Caco-2 (cell line): ENCODE data around the gene MAMDC4. TPM values are rescaled to one million over a fixed set of nuclear protein-coding genes. Genes with fewer than 3 reads are reported as not detected.

Experiments
- BruUV-seq: library from RNA; stranded (reverse); fragments of 400-500 nt; replicated peaks from 2 replicates; lab custom pipeline; 2021; lab: Mats Ljungman, UMichigan
- CTCF ChIA-PET: fragments of 300-600 bp; sonication (Branson Sonifier 250); formaldehyde crosslinking; loops from one replicate; lab custom pipeline; 2022; ENCODE audit warnings: antibody characterized with exemption; lab: Charles Lee
- POLR2A ChIA-PET: fragments of 300-600 bp; sonication (Branson Sonifier 250); formaldehyde crosslinking; loops from one replicate; lab custom pipeline; 2022; ENCODE audit warnings: antibody characterized with exemption; lab: Charles Lee
- DNase-seq, 2 experiments: peaks; one replicate each; pipeline versions ENCODE4 v3.0.0 to v3.0.0-alpha.2; 2020 to 2022
- H3K27me3 ChIP-seq: replicated peaks from 2 replicates; pipeline ENCODE4 v1.6.0; 2011; ENCODE audit warnings: low read length; ENCODE audit not compliant: control insufficient read depth, insufficient read depth
- H3K36me3 ChIP-seq: 2 replicates; pipeline ENCODE4 v1.5.1; 2011; ENCODE audit warnings: low read length; ENCODE audit not compliant: control insufficient read depth, insufficient read depth
- H3K4me1 ChIP-seq: fragments of 250-450 bp; sonication (Bioruptor Pico); 2 replicates; pipeline ENCODE4 v1.5.1; 2020; ENCODE audit warnings: mild to moderate bottlenecking
- H3K4me3 ChIP-seq: 2 replicates; pipeline ENCODE4 v1.5.1; 2011; ENCODE audit warnings: low read depth, mild to moderate bottlenecking, control low read depth, low read length
- H3K9me3 ChIP-seq: fragments of 250-450 bp; sonication (Bioruptor Pico); 2 replicates; pipeline ENCODE4 v1.5.1; 2020; ENCODE audit warnings: mild to moderate bottlenecking, moderate library complexity
- H3K27ac Mint-ChIP-seq: one replicate; pipeline ENCODE4 v1.8.0; 2022; ENCODE audit warnings: mixed read lengths; ENCODE audit not compliant: unreplicated experiment
- H3K27me3 Mint-ChIP-seq: one replicate; pipeline ENCODE4 v1.8.0; 2022; ENCODE audit warnings: mixed read lengths; ENCODE audit not compliant: insufficient read depth, unreplicated experiment
- H3K36me3 Mint-ChIP-seq: one replicate; pipeline ENCODE4 v1.8.0; 2022; ENCODE audit warnings: mild to moderate bottlenecking, mixed read lengths; ENCODE audit not compliant: insufficient read depth, unreplicated experiment
- H3K4me1 Mint-ChIP-seq: one replicate; pipeline ENCODE4 v1.8.0; 2022; ENCODE audit warnings: low read depth, mixed read lengths; ENCODE audit not compliant: unreplicated experiment
- H3K4me3 Mint-ChIP-seq: one replicate; pipeline ENCODE4 v1.8.0; 2022; ENCODE audit warnings: mild to moderate bottlenecking, moderate library complexity, mixed read lengths; ENCODE audit not compliant: unreplicated experiment
- H3K9me3 Mint-ChIP-seq: one replicate; pipeline ENCODE4 v1.8.0; 2022; ENCODE audit warnings: mixed read lengths; ENCODE audit not compliant: unreplicated experiment
- intact Hi-C: fragments of 100-400 bp; cut with micrococcal nuclease; formaldehyde crosslinking; loops from one replicate; pipeline ENCODE4 v1.10.0; 2022; ENCODE audit not compliant: unreplicated experiment
- total RNA-seq: library from RNA; stranded (reverse); gene quantifications from 2 replicates; pipeline ENCODE4 v1.2.3, GENCODE V29; 2022
- TF ChIP-seq, protein P1 (sequence below), 2 experiments: fragments of 200-600 bp in 1 of 2; IDR thresholded peaks; 1 replicate in 1 of 2; 2 replicates in 1 of 2; pipeline versions ENCODE4 v1.5.1 to v1.8.0; 2011 to 2022; ENCODE audit warnings: antibody characterized with exemption in 1 of 2, control low read depth in 1 of 2, inconsistent platforms in 1 of 2, low read depth in 1 of 2, low read length in 1 of 2, mild to moderate bottlenecking in 1 of 2, moderate library complexity in 1 of 2; ENCODE audit not compliant: insufficient read depth in 1 of 2, severe bottlenecking in 1 of 2, unreplicated experiment in 1 of 2

The MAMDC4 gene
- total RNA-seq, 1 experiment from 2014 or later: 8.8 TPM

DNA sequence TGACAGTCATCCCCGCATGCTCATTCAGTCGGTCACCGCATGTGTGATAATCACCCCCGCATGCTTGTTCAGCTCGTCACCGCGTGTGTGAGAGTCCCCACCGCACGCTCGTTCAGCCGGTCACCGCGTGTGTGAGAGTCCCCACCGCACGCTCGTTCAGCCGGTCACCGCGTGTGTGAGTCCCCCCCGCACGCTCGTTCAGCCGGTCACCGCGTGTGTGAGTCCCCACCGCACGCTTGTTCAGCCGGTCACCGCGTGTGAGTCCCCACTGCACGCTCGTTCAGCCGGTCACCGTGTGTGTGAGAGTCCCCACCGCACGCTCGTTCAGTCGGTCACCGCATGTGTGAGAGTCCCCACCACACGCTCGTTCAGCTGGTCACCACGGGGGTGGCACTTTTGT is 37.7 kb downstream of the MAMDC4 start:
- BruUV-seq: no TSS peak
- intact Hi-C loops: no loop called here
- ChIA-PET CTCF (no interaction called here), POLR2A (no interaction called here)
- H3K4me3 ChIP-seq: no peak overlapping the region
- no peak for DNase-seq
- Mint-ChIP-seq H3K27ac (no peak overlapping the region), H3K9me3 (no peaks in the 10 kb centered on the region), H3K36me3 (peaks cover 35% of the 10 kb centered on the region), H3K4me1 (no peaks in the 10 kb centered on the region), H3K27me3 (no peaks in the 10 kb centered on the region), H3K4me3 (no peak overlapping the region)
- no peaks in the 10 kb centered on the region for H3K9me3 ChIP-seq
- peaks cover 9% of the 10 kb centered on the region for H3K4me1 ChIP-seq
- H3K27me3 ChIP-seq: no peaks in the 10 kb centered on the region
- no peaks in the 10 kb centered on the region; the same call in none of the 2 replicates for H3K36me3 ChIP-seq
- TF ChIP-seq, protein P1, sequence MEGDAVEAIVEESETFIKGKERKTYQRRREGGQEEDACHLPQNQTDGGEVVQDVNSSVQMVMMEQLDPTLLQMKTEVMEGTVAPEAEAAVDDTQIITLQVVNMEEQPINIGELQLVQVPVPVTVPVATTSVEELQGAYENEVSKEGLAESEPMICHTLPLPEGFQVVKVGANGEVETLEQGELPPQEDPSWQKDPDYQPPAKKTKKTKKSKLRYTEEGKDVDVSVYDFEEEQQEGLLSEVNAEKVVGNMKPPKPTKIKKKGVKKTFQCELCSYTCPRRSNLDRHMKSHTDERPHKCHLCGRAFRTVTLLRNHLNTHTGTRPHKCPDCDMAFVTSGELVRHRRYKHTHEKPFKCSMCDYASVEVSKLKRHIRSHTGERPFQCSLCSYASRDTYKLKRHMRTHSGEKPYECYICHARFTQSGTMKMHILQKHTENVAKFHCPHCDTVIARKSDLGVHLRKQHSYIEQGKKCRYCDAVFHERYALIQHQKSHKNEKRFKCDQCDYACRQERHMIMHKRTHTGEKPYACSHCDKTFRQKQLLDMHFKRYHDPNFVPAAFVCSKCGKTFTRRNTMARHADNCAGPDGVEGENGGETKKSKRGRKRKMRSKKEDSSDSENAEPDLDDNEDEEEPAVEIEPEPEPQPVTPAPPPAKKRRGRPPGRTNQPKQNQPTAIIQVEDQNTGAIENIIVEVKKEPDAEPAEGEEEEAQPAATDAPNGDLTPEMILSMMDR (IDR thresholded peaks at IDR 0.05; ENCODE audit: insufficient read depth in 1 of 2, low read depth in 1 of 2, low read length in 1 of 2, severe bottlenecking in 1 of 2, unreplicated experiment in 1 of 2): no peak

GRCh38 chr9:136890661-136891060 is 38.5 kb downstream of the MAMDC4 start:
- BruUV-seq: no TSS peak
- CTCF ChIA-PET: no interaction called here
- POLR2A ChIA-PET: no interaction called here

DNA sequence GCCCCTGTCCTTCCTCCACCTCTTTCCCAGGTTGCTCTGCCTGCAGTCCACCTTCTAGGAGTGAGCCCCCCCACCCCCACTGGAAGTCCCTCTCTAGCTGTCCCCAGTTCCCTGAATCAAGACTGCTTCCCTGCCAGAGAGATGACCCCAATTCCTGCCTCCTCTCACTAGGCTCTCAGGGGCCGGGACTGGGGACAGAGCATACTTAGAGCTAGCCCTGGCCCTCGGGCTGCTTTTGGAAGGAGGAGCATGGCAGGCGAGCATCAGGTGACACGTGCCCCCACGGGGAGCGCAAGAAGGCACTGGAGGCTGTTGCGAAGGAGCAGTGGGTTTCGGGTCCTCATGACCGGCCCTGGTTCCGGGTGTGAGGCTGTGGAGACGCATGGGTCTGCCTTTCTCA is 43.9 kb downstream of the MAMDC4 start:
- H3K9me3 Mint-ChIP-seq: no peaks in the 10 kb centered on the region
- no peaks in the 10 kb centered on the region for H3K27me3 Mint-ChIP-seq
- Histone ChIP-seq H3K4me3 (no peak overlapping the region), H3K9me3 (no peaks in the 10 kb centered on the region), H3K4me1 (peaks cover 5% of the 10 kb centered on the region), H3K27me3 (no peaks in the 10 kb centered on the region), H3K36me3 (no peaks in the 10 kb centered on the region; the same call in 1 of the 2 replicates)
- no peak overlapping the region for H3K4me3 Mint-ChIP-seq
- TF ChIP-seq, protein P1 (IDR thresholded peaks at IDR 0.05; ENCODE audit: insufficient read depth in 1 of 2, low read depth in 1 of 2, low read length in 1 of 2, severe bottlenecking in 1 of 2, unreplicated experiment in 1 of 2): no peak
- H3K36me3 Mint-ChIP-seq: peaks cover 55% of the 10 kb centered on the region
- H3K4me1 Mint-ChIP-seq: peaks cover 7% of the 10 kb centered on the region
- no TSS peak for BruUV-seq
- ChIA-PET CTCF (interaction anchor here (0.6 kb wide), 1 partner anchor 191 kb away, joined by 5 read pairs; no protein-coding TSS in a partner anchor), POLR2A (interaction anchor here (0.7 kb wide), 1 partner anchor 36 kb away, joined by 4 read pairs; no protein-coding TSS in a partner anchor)
- H3K27ac Mint-ChIP-seq: no peak overlapping the region
- intact Hi-C loops: no loop called here
- DNase-seq: no peak

More at GRCh38 chr9:136890661-136891060, 38.5 kb downstream of the MAMDC4 start:
- peaks cover 3% of the 10 kb centered on the region; the same call in 1 of the 2 replicates for H3K4me1 ChIP-seq
- no peaks in the 10 kb centered on the region for H3K9me3 Mint-ChIP-seq
- no peaks in the 10 kb centered on the region; the same call in none of the 2 replicates for H3K36me3 ChIP-seq
- peaks cover 39% of the 10 kb centered on the region for H3K36me3 Mint-ChIP-seq
- TF ChIP-seq, protein P1 (IDR thresholded peaks at IDR 0.05; ENCODE audit: insufficient read depth in 1 of 2, low read depth in 1 of 2, low read length in 1 of 2, severe bottlenecking in 1 of 2, unreplicated experiment in 1 of 2): no peak
- H3K9me3 ChIP-seq: no peaks in the 10 kb centered on the region
- H3K27me3 ChIP-seq: no peaks in the 10 kb centered on the region
- H3K4me3 Mint-ChIP-seq: no peak overlapping the region
- H3K4me3 ChIP-seq: no peak overlapping the region
- no peak overlapping the region for H3K27ac Mint-ChIP-seq
- intact Hi-C loops: no loop called here
- no peak for DNase-seq
- no peaks in the 10 kb centered on the region for H3K4me1 Mint-ChIP-seq
- H3K27me3 Mint-ChIP-seq: no peaks in the 10 kb centered on the region
